Measurements from ENCODE around the gene ATP9A. TPM values are rescaled to one million over a fixed set of nuclear protein-coding genes. Genes with fewer than 3 reads are reported as not detected.

ATP9A gene
- total RNA-seq, 1 experiment from 2014 or later, result 7.3 TPM

- CTCF ChIA-PET, result interaction anchor here (0.6 to 1.6 kb wide), 5 partner anchors 8 to 436 kb away, joined by 3 to 6 read pairs (median 4); no protein-coding TSS in a partner anchor
- no peaks in the 10 kb centered on the region for H3K9me3 Mint-ChIP-seq (ENCODE audit: unreplicated experiment)
- no peaks in the 10 kb centered on the region for H3K27me3 Mint-ChIP-seq (ENCODE audit: insufficient read depth, unreplicated experiment)
- peaks cover 21% of the 10 kb centered on the region for H3K4me1 Mint-ChIP-seq (ENCODE audit: insufficient read depth, unreplicated experiment)
- no TSS peak for BruUV-seq (replicated peaks)
- no peak for TF ChIP-seq CTCF (IDR thresholded peaks at IDR 0.05; ENCODE audit: unreplicated experiment)
- no peak for DNase-seq (ENCODE audit: unreplicated experiment)
- POLR2A ChIA-PET, result interaction anchor here (0.7 kb wide), 1 partner anchor 34 kb away, joined by 4 read pairs; no protein-coding TSS in a partner anchor
- no peak overlapping the region for H3K27ac Mint-ChIP-seq (ENCODE audit: low read depth, unreplicated experiment)
- intact Hi-C loops (cut with micrococcal nuclease), result no loop called here
- no peak overlapping the region for H3K4me3 Mint-ChIP-seq (ENCODE audit: unreplicated experiment)
- H3K36me3 Mint-ChIP-seq (ENCODE audit: insufficient read depth, unreplicated experiment), result no peaks in the 10 kb centered on the region
Observed at GRCh38 chr20:51692806-51693400, 75.3 kb downstream of the ATP9A start.

- CTCF ChIA-PET, result no interaction called here
- POLR2A ChIA-PET, result interaction anchor here (0.7 kb wide), 1 partner anchor 46 kb away, joined by 3 read pairs; no protein-coding TSS in a partner anchor
- Mint-ChIP-seq H3K27ac (ENCODE audit: low read depth, unreplicated experiment) (no peak overlapping the region), H3K27me3 (ENCODE audit: insufficient read depth, unreplicated experiment) (no peaks in the 10 kb centered on the region), H3K4me1 (ENCODE audit: insufficient read depth, unreplicated experiment) (peaks cover 24% of the 10 kb centered on the region), H3K4me3 (ENCODE audit: unreplicated experiment) (no peak overlapping the region), H3K36me3 (ENCODE audit: insufficient read depth, unreplicated experiment) (peaks cover 6% of the 10 kb centered on the region), H3K9me3 (ENCODE audit: unreplicated experiment) (no peaks in the 10 kb centered on the region)
- TF ChIP-seq CTCF (IDR thresholded peaks at IDR 0.05; ENCODE audit: unreplicated experiment), result no peak
- intact Hi-C loops (cut with micrococcal nuclease), result no loop called here
- no peak for DNase-seq (ENCODE audit: unreplicated experiment)
- BruUV-seq (replicated peaks), result no TSS peak
Observed at GRCh38 chr20:51691703-51692102, 76.5 kb downstream of the ATP9A start.

GRCh38 chr20:51688600-51689244, 79.5 kb downstream of the ATP9A start:
- H3K27ac Mint-ChIP-seq (ENCODE audit: low read depth, unreplicated experiment), result no peak overlapping the region
- POLR2A ChIA-PET, result interaction anchor here (0.6 kb wide), 2 partner anchors 14 to 434 kb away, joined by 3 read pairs; no protein-coding TSS in a partner anchor

More at GRCh38 chr20:51688600-51689244, 79.5 kb downstream of the ATP9A start:
- Mint-ChIP-seq H3K4me3 (ENCODE audit: unreplicated experiment) (no peak overlapping the region), H3K9me3 (ENCODE audit: unreplicated experiment) (no peaks in the 10 kb centered on the region), H3K27me3 (ENCODE audit: insufficient read depth, unreplicated experiment) (no peaks in the 10 kb centered on the region), H3K36me3 (ENCODE audit: insufficient read depth, unreplicated experiment) (peaks cover 6% of the 10 kb centered on the region), H3K4me1 (ENCODE audit: insufficient read depth, unreplicated experiment) (peaks cover 11% of the 10 kb centered on the region)
- no TSS peak for BruUV-seq (replicated peaks)
- CTCF ChIA-PET, result interaction anchor here (1.5 kb wide), 1 partner anchor 12 kb away, joined by 4 read pairs; no protein-coding TSS in a partner anchor
- TF ChIP-seq CTCF (IDR thresholded peaks at IDR 0.05; ENCODE audit: unreplicated experiment), result no peak
- DNase-seq (ENCODE audit: unreplicated experiment), result no peak
- intact Hi-C loops (cut with micrococcal nuclease), result no loop called here

Data from MCF 10A (cell line).